Kidney glomerular epithelial cell (primary cell): Measurements from ENCODE around the gene GABRG3.

ENCODE experiments used
- DNase-seq: peaks from one replicate; lab custom pipeline; 2025; lab: John Stamatoyannopoulos, UW

The GABRG3 gene

DNA sequence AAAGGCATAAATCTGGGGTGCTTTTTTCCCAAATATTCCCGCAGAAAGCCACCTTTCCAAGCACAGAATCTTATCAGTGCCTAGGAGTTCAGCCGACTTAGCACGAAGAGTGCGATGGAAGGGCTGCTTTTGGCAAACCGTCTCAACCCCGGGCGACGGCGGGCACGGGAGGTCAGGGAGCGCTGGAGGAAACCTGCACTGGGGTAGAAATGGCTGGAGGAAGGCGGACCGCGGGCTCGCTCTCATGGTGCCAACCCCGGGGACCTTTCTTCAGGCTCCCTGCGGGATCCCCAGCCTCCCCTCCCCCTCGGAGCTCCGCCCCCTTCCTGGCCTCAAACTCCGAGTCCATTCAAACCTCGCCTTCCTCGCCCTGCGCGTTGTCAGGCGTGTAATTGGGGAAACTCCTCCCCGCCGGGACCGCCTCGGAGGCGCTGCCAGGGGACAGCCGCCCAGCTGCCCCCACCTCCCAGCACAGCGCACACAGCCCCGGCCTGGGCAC, at the start of gene GABRG3:
GABRG3 (plus strand) TSS at position 470 of the 499 bp plus-strand sequence.
- no peak for DNase-seq

DNA sequence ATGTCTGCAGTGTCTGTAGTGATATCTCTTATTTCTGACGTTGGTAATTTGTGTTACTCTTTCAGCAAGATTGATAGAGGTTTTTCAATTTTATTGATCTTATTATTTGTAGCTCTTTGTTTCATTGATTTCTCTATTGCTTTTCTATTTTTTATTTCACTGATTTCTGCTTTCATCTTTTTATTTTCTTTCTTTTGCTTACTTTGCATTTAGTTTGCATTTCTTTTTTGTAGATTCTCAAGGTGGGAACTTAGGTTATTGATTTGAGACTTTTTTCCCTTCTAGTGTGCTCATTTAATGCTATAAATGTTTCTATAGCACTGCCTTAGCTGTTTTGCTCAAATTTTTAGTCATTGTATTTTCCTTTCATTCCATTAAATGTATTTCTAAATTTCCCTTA, 49.5 kb upstream of the GABRG3 start:
- DNase-seq, result no peak

DNA sequence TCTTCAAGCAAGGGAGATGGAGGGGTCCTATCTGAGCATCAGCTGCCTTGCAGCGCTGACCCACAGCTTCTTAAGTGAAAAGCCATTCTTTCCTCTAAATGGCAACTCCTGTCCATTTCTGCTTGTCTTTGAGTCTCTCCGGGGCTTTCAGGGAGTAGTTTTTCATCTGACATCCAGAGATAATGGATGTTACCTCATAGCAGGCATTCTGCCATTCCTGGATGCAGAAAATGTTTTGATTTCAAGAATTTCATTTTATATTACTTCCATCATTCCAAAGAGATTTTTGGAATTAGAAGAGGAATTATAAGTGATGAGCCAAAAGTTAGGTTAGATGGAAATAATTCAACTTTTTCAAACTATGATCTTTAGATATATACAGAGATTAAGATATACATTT, 44.9 kb upstream of the GABRG3 start:
- DNase-seq, result no peak

DNA sequence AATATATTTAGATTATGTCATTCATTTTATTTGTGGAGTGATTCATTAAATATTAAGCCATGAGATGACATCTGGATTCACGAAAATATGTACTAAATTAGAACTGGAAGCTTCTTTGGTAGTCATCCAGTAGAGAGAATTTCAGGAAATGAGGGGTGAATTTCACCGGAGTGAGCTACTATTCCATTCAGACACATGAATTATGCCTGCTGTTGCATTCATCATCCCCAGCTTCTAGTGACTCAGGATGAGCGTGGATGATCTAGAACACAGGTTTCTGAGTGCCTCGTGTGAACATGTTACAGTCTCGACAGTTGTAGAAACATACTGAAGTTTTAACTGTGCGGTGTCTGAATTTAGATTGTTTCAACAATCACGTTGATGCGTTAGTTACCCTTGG, 42.9 kb upstream of the GABRG3 start:
- DNase-seq, result no peak

GRCh38 chr15:26929588-26929987, 41.4 kb upstream of the GABRG3 start:
- no peak for DNase-seq

DNA sequence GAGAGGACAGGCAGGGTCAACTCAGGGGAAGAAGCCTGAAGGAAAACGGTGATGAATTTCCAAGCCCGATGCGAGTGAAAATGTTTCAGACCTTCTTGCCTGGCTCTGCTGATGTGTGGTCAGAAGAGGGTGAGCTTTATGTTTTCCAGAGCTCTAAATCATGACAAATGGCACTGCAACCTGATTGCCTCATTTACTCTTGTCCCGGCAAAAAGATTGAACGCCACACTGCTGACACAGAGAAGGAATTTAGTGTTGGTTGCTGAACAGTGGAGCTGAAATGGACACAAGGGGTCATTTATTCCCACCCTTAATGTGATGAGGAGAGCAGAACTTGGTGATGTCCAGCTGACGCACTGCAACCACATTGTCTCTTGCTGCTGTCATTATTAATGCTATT, 36.1 kb upstream of the GABRG3 start:
- DNase-seq, result no peak

- no peak for DNase-seq
Observed at GRCh38 chr15:26935322-26935721, 35.7 kb upstream of the GABRG3 start.

- DNase-seq, result no peak
Observed at GRCh38 chr15:26936502-26936901, 34.5 kb upstream of the GABRG3 start.

GRCh38 chr15:26937134-26937533, 33.8 kb upstream of the GABRG3 start:
- DNase-seq, result no peak

DNA sequence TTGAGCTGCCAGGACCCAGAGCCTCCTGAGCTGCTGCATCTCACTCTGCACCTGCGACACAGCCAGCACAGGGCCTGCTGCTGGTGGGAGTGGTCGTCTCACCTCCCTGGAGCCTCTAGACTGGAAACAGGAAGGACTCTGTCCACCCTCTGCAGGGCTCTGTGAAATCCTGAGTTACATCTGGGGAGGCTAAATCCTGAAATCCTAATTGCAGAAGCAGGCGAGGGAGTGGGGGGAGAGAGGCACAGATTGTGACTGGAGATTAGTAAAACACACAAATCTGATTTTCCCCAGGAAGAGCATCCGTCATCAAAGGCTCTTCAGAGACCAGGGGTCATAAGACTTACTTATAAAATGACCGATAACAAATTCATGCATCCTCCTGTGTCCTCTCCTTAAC, 31.6 kb upstream of the GABRG3 start:
- DNase-seq, result no peak

- no peak for DNase-seq
Observed at GRCh38 chr15:26941489-26941888, 29.5 kb upstream of the GABRG3 start.

- DNase-seq, result no peak
Observed at GRCh38 chr15:26943866-26944265, 27.1 kb upstream of the GABRG3 start.

DNA sequence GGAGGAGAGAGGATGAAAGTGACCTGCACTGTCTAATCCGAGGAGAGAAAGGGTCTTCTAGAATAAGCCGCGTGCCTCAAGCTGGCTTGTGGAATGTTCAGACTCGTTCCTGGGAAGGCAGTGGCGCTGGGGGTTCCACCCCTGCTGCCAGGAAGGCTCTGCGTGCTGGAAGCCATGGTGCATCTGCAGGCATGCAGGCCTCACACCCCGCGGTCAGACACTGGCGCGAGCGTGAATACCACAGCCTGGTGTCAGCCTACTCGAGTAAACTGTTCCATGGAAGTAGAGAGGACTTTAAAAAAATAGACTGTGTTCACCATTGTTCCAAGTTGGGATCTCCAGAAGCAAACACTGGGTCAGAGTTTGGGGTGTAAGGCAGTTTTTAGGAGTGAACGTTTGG, 25.9 kb upstream of the GABRG3 start:
- no peak for DNase-seq

GRCh38 chr15:26950001-26950400, 21.0 kb upstream of the GABRG3 start:
- DNase-seq, result no peak

DNA sequence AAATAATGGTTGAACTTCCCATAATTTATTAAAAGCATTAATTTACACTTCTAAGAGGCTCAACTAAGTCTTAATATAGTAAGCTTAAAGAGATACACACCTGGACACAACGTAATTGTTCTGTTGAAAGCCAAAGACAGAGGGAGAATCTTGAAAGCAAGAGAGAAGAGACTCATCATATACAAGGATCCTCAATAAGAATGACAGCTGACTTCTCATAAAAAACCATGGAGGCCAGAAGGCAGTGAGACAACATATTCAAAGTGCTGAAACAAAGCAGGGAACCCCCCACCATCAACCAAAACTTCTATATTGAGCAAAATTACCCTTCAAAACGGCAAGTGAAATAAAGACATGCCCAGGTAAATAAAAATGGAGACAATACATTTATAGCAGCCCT, 16.6 kb upstream of the GABRG3 start:
- DNase-seq, result no peak

DNA sequence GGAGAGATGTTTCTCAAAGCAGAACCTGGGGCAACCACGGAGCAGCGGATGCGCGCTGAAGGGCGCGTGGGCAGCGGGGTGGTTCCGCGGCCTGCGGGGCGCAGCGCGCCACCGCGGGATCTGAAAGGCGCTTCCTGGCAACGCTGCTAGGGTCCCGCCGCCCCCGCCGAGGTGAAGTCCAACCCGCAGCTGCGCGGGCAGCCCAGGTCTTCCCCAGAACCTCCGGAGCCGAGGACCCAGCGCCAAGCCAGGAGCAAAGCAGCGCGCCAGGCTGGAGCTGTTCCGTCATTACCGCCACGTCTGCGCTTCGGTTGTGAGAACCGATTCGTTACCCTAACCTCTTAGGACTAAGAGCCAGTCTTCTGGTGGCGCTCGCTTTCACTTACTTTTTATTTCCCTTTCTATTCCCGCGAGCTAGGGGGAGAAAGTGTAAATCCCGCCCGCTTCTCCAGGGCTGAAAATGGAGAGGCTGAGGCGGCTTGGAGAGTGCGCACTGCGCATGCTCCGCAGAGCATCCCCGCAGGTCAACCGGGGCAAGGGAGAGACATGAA, 3.2 kb upstream of the GABRG3 start:
- no peak for DNase-seq

DNA sequence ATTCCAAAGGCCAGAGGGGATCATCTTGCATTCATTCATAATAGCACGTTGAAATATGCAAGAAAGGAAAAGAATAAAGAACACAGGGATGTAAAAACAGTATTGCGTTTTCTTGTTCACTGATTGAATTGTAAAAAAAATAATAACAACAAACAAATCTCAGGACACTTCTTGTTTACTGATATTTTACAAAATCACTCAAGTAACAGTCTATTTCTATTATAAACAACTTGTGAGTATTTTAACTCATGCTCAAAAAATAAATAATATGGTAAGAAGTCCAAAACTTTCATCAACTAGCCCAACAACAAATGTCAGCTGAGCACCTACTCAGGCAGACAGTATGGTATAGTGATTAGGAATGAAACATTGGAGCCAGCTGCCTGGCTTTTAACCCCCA, 2.2 kb upstream of the GABRG3 start:
- no peak for DNase-seq

- DNase-seq, result no peak
Observed at GRCh38 chr15:26971271-26972018, 464 bp downstream of the GABRG3 start.

DNA sequence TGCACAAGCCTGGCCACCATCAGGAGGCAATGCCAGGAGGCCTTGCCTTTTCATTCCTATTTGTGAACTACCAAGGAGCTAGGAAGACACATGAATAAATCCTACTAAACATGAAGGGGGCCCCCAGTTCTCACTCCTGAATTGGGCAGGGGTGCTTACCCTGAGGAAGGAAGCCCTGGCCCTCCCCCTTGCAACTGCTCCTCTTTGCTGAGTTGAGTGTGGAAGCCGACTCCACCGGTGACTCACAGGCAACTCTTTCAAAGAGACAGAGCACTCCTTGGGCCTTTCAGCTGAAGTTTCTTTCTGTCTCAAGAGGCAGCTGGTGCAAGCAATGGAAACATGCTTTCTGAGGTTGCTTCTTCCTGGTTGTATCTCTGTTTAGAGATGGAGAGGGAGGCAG, 1.7 kb downstream of the GABRG3 start:
- DNase-seq, result no peak

DNA sequence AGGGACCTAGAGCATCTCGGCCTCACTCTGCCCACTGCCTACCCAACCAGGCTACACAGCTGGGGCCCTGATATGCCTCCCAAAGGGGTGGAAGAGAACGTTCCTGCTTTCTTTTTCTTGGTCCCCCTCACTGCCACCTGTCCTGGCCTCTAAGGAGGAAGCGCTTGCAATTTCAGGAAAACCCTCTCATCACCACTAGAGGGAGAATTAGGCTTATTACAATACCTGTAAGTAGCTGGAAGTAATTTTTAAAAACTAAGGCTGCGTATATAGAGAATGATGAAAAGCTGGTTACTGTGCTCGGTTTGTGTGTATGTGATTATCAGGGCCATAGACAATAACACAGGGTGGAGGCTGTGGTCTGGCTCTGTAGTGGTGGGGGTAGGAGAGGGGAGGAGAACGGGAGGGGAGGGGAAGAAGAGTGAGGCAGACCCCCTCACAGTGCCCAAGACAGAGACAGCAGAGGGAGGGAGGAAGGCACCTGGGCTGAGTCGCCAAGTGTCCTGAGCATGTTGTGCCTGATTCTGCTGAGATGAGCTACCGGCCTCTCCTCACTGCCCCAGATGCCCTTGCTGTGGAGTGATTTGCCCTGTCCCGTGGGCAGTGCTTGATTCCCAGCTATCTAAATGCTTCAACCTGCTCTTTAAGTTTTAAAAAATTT, 3.3 kb downstream of the GABRG3 start:
- no peak for DNase-seq

GRCh38 chr15:26981492-26981891, 10.5 kb downstream of the GABRG3 start:
- no peak for DNase-seq

DNA sequence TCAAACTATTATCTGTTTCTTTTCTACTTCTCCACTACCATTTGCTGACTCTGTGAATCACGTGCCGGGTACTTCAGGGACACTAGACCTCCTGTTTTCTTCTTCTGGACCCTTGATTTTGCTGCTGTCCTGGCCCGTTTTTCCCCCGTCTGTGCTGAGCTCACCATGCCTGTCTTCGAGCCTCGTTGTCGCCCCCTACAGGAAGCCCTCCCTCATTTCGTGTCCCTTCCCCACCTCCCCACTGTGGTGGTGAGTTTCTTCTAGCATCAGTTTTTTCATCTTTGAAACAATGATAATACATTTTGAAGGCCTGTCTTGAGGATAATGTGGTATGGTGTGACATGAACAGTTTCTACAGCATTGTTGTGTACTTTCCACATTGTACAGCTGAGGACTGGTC, 12.8 kb downstream of the GABRG3 start:
- DNase-seq, result no peak

DNA sequence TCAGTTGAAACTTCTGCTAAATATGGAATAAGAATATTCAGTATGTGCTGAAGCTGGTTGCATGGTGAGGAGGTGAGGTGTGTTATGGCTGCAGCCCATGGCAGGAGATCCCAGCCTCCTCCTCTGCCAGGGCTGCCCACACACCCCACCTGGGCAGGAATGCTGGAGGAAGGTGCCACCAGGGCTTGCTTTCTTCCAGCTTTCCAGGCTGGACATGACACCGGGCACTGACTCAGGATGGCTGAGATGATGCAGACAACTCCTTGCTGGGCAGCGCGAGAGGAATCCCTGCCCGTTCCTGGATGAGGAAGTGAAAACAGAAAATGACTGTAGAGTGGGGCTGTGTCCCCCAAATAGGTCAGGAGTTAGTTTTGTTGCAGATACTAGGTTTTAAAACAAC, 14.1 kb downstream of the GABRG3 start:
- no peak for DNase-seq
